ENCODE measurements around the gene USP19.

The USP19 gene

DNA sequence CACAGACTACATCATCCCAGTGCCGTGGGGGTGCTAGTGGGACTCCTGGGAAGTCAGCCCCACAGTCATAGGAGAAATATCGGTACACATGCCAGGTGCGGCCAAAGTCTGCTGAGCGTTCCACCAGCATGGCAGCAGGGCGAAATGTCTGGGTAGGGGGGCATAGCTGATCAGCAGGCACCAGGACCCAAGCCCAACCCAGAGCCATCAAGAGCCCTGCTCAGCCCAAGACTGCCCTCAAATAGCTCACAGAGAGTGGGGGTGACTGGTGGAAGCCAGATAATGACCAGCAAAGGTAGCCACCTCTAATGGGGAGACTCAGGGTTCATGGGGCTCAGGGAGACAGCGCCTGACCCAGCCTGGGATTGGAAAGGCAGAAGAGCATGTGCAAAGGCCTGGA, 11.0 kb upstream of the USP19 start:
- TF ChIP-seq, protein P1, sequence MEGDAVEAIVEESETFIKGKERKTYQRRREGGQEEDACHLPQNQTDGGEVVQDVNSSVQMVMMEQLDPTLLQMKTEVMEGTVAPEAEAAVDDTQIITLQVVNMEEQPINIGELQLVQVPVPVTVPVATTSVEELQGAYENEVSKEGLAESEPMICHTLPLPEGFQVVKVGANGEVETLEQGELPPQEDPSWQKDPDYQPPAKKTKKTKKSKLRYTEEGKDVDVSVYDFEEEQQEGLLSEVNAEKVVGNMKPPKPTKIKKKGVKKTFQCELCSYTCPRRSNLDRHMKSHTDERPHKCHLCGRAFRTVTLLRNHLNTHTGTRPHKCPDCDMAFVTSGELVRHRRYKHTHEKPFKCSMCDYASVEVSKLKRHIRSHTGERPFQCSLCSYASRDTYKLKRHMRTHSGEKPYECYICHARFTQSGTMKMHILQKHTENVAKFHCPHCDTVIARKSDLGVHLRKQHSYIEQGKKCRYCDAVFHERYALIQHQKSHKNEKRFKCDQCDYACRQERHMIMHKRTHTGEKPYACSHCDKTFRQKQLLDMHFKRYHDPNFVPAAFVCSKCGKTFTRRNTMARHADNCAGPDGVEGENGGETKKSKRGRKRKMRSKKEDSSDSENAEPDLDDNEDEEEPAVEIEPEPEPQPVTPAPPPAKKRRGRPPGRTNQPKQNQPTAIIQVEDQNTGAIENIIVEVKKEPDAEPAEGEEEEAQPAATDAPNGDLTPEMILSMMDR (IDR thresholded peaks at IDR 0.05): no peak

DNA sequence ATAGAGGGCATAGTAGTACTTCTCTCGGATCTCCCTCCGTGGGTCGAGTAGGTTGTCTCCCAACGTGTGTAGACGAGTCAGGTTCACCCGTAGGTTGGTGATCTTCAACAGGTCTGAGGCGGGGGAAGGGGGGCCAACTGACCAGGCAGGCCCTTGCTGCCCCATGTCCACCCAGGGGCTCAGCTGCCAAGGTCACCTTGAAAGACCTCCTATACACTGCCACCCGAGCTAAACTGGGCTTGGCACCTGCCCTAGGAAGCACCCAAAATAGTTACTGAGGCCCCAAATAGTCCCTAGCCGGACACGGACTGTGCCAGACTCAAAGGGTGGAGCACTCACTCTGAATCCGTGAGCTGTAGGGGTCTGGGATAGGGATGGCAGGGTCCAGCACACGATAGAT, 10.4 kb upstream of the USP19 start:
- TF ChIP-seq, protein P1 (IDR thresholded peaks at IDR 0.05): no peak

DNA sequence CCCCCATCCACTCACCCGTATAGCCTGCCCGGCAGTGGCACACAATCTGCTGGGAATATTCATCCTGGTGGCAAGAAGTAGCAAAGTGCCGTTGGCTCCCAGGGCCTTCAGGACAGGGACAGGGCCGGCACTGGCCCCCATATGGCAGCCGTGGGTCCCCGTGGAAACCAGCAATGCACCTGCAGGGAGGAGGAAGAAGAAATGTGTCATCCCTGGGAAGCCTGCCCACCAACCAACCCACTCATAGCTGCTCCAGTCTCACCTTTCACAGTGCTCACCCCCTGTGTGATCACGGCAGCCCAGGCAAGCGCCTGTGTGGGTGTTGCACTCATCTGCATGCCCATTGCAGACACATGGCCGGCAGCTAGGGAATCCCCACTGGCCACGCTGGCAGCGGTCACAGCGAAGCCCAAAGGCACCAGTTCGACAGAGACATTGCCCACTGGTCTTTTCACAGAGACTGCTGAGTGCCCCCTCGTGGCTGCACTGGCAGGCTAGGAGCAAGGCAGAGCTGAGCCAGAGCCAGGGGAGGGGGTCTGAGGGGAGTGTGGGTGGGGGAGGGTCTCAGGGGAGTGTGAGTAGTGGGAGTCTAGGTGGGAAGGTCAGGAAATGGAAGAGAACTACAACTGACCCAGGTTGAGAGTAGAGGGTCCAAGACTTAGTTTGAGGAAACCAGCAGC, 4.5 kb upstream of the USP19 start:
- TF ChIP-seq, protein P1 (IDR thresholded peaks at IDR 0.05): peak; percentile 12; the same call in 1 of the 2 replicates

DNA sequence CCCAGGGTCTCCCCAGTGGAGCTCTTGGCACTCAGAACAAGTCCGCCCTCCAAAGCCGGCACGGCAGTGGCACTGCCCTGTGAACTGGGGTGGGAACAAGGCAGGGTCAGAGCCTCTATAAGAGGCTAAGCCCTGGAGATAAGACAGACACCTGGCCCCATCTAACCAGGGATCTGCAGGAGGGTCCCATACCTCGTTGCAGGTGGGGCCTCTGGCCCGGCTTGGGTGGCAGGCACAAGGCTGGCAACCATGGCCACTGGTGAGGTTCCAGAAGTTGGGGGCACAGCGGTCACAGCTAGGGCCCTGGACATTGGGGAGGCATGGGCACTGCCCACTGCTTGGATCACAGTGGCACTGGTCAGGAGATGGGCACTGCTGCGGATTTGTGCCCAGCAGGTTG, 3.6 kb upstream of the USP19 start:
- TF ChIP-seq, protein P1 (IDR thresholded peaks at IDR 0.05): no peak

DNA sequence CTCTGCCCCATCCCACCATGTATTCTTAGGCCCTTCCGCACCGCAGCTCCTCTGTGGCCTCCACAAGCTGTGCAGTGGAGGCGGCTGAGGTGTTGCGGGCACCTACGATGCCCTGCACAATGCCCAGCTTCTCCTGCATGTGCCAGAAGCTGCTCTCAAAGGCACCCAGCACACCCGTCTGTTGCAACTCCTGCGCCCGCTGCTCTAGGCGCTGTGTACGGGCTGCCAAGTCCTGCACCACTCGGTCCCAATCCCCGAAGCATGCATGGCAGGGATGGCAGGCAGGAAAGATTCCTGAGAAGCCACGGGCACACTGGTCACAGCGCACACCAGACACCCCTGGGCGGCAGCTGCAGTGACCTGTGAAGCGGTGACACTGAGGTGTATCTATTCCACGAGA, 3.1 kb upstream of the USP19 start:
- TF ChIP-seq, protein P1 (IDR thresholded peaks at IDR 0.05): no peak

DNA sequence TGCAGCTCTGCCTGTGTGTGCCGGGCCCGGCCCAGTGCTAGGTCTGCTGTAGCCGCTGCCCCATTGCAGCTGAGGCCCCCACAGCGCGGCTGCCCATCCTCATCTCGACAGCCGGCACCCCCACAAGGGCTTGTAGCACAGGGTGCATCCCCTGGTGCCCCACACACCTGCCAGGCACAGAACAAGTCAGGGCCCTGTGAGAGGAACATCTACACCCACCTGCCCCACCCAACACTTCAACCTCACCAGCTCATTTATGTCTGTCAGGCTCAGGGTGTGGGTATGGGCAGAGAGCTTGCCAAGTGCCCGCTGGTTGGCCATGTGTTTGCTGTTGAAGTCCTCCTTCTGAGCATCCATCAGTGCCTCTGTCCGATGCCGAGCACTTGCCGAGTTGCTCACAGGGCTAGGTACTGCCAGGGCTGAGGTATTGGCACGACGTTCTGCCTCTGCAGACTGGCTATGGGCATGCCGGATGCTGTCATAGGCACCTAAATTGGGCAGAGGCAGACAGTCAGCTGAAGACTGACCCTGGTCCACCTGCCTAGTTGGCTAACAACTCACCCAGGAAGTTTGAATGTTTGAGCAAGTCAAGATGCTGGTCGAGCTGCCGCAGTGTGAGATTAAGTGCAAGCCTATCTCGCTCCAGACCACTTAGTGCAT, 2.4 kb upstream of the USP19 start:
- TF ChIP-seq, protein P1 (IDR thresholded peaks at IDR 0.05): no peak

DNA sequence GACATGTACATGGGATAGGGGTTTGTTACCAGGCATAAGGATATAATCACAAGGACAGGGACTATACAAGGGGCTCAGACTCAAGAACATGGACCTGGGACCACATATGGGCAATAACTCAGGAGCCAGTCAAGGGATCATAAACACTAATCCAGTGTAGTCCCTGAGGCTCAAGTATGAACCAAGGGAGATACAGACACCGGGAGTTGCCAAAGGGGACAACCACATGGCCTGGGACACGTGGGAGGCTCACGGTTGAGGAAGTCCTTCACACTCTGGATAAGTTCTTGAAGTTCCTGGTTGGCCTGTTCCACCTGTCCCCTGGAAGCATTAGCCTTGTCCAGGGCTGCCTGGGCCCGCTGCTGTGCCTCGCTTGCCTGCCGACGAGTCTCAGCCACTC, 1.8 kb upstream of the USP19 start:
- TF ChIP-seq, protein P1 (IDR thresholded peaks at IDR 0.05): no peak

Measured in LNCAP (cell line).